ENCODE results near the gene COMMD2. TPM values are rescaled to one million over a fixed set of nuclear protein-coding genes. Genes with fewer than 3 reads are reported as not detected.

COMMD2 gene
- total and polyA plus RNA-seq, 2 donors (not counting 1 experiment from before 2014, with no cell fraction given): 28.6 to 50.7 TPM

- Histone ChIP-seq H4K20me1 (ENCODE audit: control insufficient read depth, extremely low read depth, insufficient read depth, low read length) (no peaks in the 10 kb centered on the region), H3K9ac (ENCODE audit: insufficient read depth, low read length) (no peak overlapping the region), H2AFZ (ENCODE audit: low read length) (no peak overlapping the region), H3K27ac (ENCODE audit: insufficient read depth, low read length) (no peak overlapping the region), H3K79me2 (ENCODE audit: control insufficient read depth, insufficient read depth, low read length) (no peaks in the 10 kb centered on the region), H3K4me2 (ENCODE audit: extremely low read depth, insufficient read depth, low read length) (peak overlapping the region; percentile 8), H3K4me1 (ENCODE audit: control insufficient read depth, extremely low read depth, insufficient read depth, low read length) (no peaks in the 10 kb centered on the region), H3K27me3 (ENCODE audit: control insufficient read depth, insufficient read depth, low read length) (no peaks in the 10 kb centered on the region), H3K4me3 (replicated peaks in 1 of 4; ENCODE audit: control extremely low read depth in 1 of 4, insufficient read depth in 1 of 4, low read depth in 3 of 4, low read length in 4 of 4) (no peak overlapping the region), H3K9me3 (ENCODE audit: control insufficient read depth, insufficient read depth, low read depth, low read length) (no peaks in the 10 kb centered on the region), H3K36me3 (ENCODE audit: control insufficient read depth, insufficient read depth, low read length) (no peaks in the 10 kb centered on the region)
- TF ChIP-seq EZH2 (IDR thresholded peaks at IDR 0.05; ENCODE audit: low read length, missing control alignments) (no peak), CTCF (conservative IDR thresholded peaks at IDR 0.05 in 1 of 2, IDR thresholded peaks at IDR 0.05 in 1 of 2; ENCODE audit: low read depth in 1 of 2, low read length in 2 of 2) (no peak)
- peak; percentile 22 to 83 for DNase-seq (ENCODE audit: low read depth in 2 of 2)
These were observed 15.9 kb downstream of the COMMD2 start for GRCh38 chr3:149736175-149736952.

GRCh38 chr3:149732234-149732633, 20.1 kb downstream of the COMMD2 start:
- TF ChIP-seq EZH2 (IDR thresholded peaks at IDR 0.05; ENCODE audit: low read length, missing control alignments): no peak
- TF ChIP-seq CTCF (conservative IDR thresholded peaks at IDR 0.05 in 1 of 2, IDR thresholded peaks at IDR 0.05 in 1 of 2; ENCODE audit: low read depth in 1 of 2, low read length in 2 of 2): no peak

GRCh38 chr3:149727656-149728055, 24.6 kb downstream of the COMMD2 start:
- no peaks in the 10 kb centered on the region for H3K36me3 ChIP-seq (ENCODE audit: control insufficient read depth, insufficient read depth, low read length)
- no peak overlapping the region for H3K4me2 ChIP-seq (ENCODE audit: extremely low read depth, insufficient read depth, low read length)
- H3K9ac ChIP-seq (ENCODE audit: insufficient read depth, low read length): no peak overlapping the region
- H3K27ac ChIP-seq (ENCODE audit: insufficient read depth, low read length): no peak overlapping the region
- H3K4me1 ChIP-seq (ENCODE audit: control insufficient read depth, extremely low read depth, insufficient read depth, low read length): no peaks in the 10 kb centered on the region
- H3K4me3 ChIP-seq (replicated peaks in 1 of 4; ENCODE audit: control extremely low read depth in 1 of 4, insufficient read depth in 1 of 4, low read depth in 3 of 4, low read length in 4 of 4): no peak overlapping the region
- no peak overlapping the region for H2AFZ ChIP-seq (ENCODE audit: low read length)
- peak in 1 of 2 donors; percentile 3 for DNase-seq (ENCODE audit: low read depth in 2 of 2)
- TF ChIP-seq CTCF (conservative IDR thresholded peaks at IDR 0.05 in 1 of 2, IDR thresholded peaks at IDR 0.05 in 1 of 2; ENCODE audit: low read depth in 1 of 2, low read length in 2 of 2) (no peak), EZH2 (IDR thresholded peaks at IDR 0.05; ENCODE audit: low read length, missing control alignments) (no peak)
- no peaks in the 10 kb centered on the region for H3K27me3 ChIP-seq (ENCODE audit: control insufficient read depth, insufficient read depth, low read length)
- H4K20me1 ChIP-seq (ENCODE audit: control insufficient read depth, extremely low read depth, insufficient read depth, low read length): no peaks in the 10 kb centered on the region
- H3K79me2 ChIP-seq (ENCODE audit: control insufficient read depth, insufficient read depth, low read length): no peaks in the 10 kb centered on the region
- H3K9me3 ChIP-seq (ENCODE audit: control insufficient read depth, insufficient read depth, low read depth, low read length): no peaks in the 10 kb centered on the region

More at GRCh38 chr3:149732234-149732633, 20.1 kb downstream of the COMMD2 start:
- Histone ChIP-seq H3K9ac (ENCODE audit: insufficient read depth, low read length) (no peak overlapping the region), H4K20me1 (ENCODE audit: control insufficient read depth, extremely low read depth, insufficient read depth, low read length) (no peaks in the 10 kb centered on the region), H2AFZ (ENCODE audit: low read length) (no peak overlapping the region), H3K27ac (ENCODE audit: insufficient read depth, low read length) (no peak overlapping the region), H3K36me3 (ENCODE audit: control insufficient read depth, insufficient read depth, low read length) (no peaks in the 10 kb centered on the region), H3K4me2 (ENCODE audit: extremely low read depth, insufficient read depth, low read length) (no peak overlapping the region), H3K4me1 (ENCODE audit: control insufficient read depth, extremely low read depth, insufficient read depth, low read length) (no peaks in the 10 kb centered on the region), H3K27me3 (ENCODE audit: control insufficient read depth, insufficient read depth, low read length) (no peaks in the 10 kb centered on the region), H3K79me2 (ENCODE audit: control insufficient read depth, insufficient read depth, low read length) (no peaks in the 10 kb centered on the region), H3K9me3 (ENCODE audit: control insufficient read depth, insufficient read depth, low read depth, low read length) (no peaks in the 10 kb centered on the region), H3K4me3 (replicated peaks in 1 of 4; ENCODE audit: control extremely low read depth in 1 of 4, insufficient read depth in 1 of 4, low read depth in 3 of 4, low read length in 4 of 4) (no peak overlapping the region)
- no peak for DNase-seq (ENCODE audit: low read depth in 2 of 2)
